ENCODE data around the gene NRXN3.

- TF ChIP-seq CTCF (IDR thresholded peaks at IDR 0.05; ENCODE audit: insufficient read depth, low read length, poor library complexity, severe bottlenecking) (no peak), EZH2phosphoT487 (conservative IDR thresholded peaks at IDR 0.05; ENCODE audit: low read length) (no peak)
These were observed 482.6 kb downstream of the NRXN3 start for GRCh38 chr14:78652727-78653126.
